ENCODE results near the gene CIRBP.

DNA sequence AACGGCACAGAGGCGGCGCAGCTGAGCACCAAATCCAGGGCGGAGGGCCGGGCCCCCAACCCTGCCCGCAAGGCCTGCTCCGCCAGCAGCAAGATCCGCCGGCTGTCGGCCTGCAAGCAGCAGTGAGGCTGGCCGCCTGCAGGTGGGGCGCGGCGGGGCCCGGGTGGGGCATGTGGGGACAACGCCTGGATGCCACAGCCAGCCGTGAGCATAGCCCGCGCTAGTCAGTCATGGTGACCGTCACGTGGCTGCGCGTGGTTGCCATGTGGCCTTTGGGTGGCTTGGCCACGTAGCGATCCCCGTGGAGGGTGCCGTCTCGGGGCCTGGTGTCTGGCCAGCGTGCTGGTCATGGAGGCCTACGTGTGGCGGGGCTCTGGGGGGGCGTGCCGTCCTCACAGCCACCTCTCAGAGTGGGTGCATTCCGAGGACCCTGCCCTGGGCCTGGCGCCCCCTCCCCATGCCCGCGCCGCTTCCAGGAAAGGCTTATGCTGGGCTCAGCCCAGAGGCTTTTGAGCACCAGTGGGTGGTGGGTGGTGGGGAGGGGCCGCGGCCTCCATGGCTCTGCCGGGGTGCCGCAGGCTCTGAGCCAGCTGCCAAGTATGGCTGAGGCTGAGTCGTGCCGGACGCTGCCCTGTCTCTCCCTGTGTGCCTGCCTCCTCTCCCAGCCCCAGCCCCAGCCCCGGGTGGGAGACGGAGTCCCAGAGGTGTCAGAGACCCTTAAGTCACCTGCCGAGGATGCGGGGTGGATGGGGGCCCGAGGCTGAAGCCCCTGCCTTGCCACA lies 42.4 kb upstream of the CIRBP start:
- TF ChIP-seq, protein P1, sequence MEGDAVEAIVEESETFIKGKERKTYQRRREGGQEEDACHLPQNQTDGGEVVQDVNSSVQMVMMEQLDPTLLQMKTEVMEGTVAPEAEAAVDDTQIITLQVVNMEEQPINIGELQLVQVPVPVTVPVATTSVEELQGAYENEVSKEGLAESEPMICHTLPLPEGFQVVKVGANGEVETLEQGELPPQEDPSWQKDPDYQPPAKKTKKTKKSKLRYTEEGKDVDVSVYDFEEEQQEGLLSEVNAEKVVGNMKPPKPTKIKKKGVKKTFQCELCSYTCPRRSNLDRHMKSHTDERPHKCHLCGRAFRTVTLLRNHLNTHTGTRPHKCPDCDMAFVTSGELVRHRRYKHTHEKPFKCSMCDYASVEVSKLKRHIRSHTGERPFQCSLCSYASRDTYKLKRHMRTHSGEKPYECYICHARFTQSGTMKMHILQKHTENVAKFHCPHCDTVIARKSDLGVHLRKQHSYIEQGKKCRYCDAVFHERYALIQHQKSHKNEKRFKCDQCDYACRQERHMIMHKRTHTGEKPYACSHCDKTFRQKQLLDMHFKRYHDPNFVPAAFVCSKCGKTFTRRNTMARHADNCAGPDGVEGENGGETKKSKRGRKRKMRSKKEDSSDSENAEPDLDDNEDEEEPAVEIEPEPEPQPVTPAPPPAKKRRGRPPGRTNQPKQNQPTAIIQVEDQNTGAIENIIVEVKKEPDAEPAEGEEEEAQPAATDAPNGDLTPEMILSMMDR (conservative IDR thresholded peaks at IDR 0.05; ENCODE audit: low read depth, low read length), result no peak
- no peak for TF ChIP-seq EZH2 (IDR thresholded peaks at IDR 0.05; ENCODE audit: low read length, unreplicated experiment)
